HEK293 (cell line): Measurements from ENCODE around the gene ZNF468.
"Not testable (repeated sequence)": the region's sequence is repeated elsewhere in the genome, so short reads cannot be mapped to it uniquely, and the experiment has no call there.

Experiments
- CTCF ChIA-PET: fragments of 350-600 bp; formaldehyde crosslinking; extraction: SDS; loops from one replicate; lab custom pipeline; 2021; ENCODE audit warnings: antibody characterized with exemption; lab: Yijun Ruan, JAX
- POLR2A ChIA-PET: fragments of 300-600 bp; formaldehyde crosslinking; extraction: SDS; loops from one replicate; lab custom pipeline; 2020; ENCODE audit warnings: antibody characterized with exemption, inconsistent platforms; lab: Yijun Ruan, JAX
- H3K27ac ChIP-seq: fragments of 200-500 bp; sonication (Bioruptor generic); 2 replicates; pipeline ENCODE4 v1.5.1; 2014; ENCODE audit warnings: low read depth, low read length, control low read depth, inconsistent platforms; ENCODE audit errors: extremely low read depth
- H3K36me3 ChIP-seq, 2 experiments: fragments of 200-500 bp in 1 of 2; sonication (Bioruptor generic) in 1 of 2; 1 replicate in 1 of 2; 2 replicates in 1 of 2; pipeline ENCODE4 v1.5.1; 2014 to 2017; ENCODE audit warnings: inconsistent platforms in 2 of 2, low read length in 2 of 2; ENCODE audit not compliant: control insufficient read depth in 2 of 2, insufficient read depth in 1 of 2
- H3K4me1 ChIP-seq: fragments of 200-500 bp; sonication (Bioruptor generic); 2 replicates; pipeline ENCODE4 v1.5.1; 2014; ENCODE audit warnings: mild to moderate bottlenecking, low read length, inconsistent platforms; ENCODE audit not compliant: control insufficient read depth, insufficient read depth
- H3K4me3 ChIP-seq: 2 replicates; pipeline ENCODE4 v1.5.1; 2011; ENCODE audit warnings: low read depth, mild to moderate bottlenecking, control low read depth, low read length, moderate library complexity
- H3K9me3 ChIP-seq: fragments of 200-500 bp; sonication (Bioruptor generic); 2 replicates; pipeline ENCODE4 v1.5.1; 2014; ENCODE audit warnings: low read depth, low read length, inconsistent platforms; ENCODE audit not compliant: control insufficient read depth, insufficient read depth
- PRDM1 ChIP-seq: fragments of 450-650 bp; formaldehyde crosslinking; IDR thresholded peaks from 2 replicates; pipeline ENCODE4; 2016; ENCODE audit warnings: missing biosample characterization, missing genetic modification characterization
- SETDB1 ChIP-seq: IDR thresholded peaks from one replicate; pipeline ENCODE4 v1.6.1; 2017; ENCODE audit warnings: mild to moderate bottlenecking, low read length, moderate library complexity, mixed read lengths; ENCODE audit not compliant: insufficient read length
- YY2 ChIP-seq: fragments of 450-650 bp; formaldehyde crosslinking; IDR thresholded peaks from 2 replicates; pipeline ENCODE4 v1.5.1; 2016; ENCODE audit warnings: missing biosample characterization, missing genetic modification characterization
- ZNF274 ChIP-seq, 2 experiments: fragments of 200-500 bp in 1 of 2; fragments of 450-650 bp in 1 of 2; sonication (Bioruptor generic) in 1 of 2; formaldehyde crosslinking in 1 of 2; IDR thresholded peaks; 2 replicates each; pipeline versions ENCODE4 v1.5.1 to v1.6.1; 2014 to 2016; ENCODE audit warnings: borderline replicate concordance in 1 of 2, inconsistent platforms in 1 of 2, low read length in 1 of 2, missing biosample characterization in 1 of 2, missing genetic modification characterization in 1 of 2
- ZNF530 ChIP-seq: fragments of 450-650 bp; formaldehyde crosslinking; IDR thresholded peaks from 2 replicates; pipeline ENCODE4 v1.5.1; 2016; ENCODE audit warnings: low read depth, missing biosample characterization, missing genetic modification characterization
- ZNF596 ChIP-seq: fragments of 450-650 bp; IDR thresholded peaks from 2 replicates; pipeline ENCODE4 v1.5.0; 2018; ENCODE audit warnings: missing biosample characterization, mild to moderate bottlenecking, missing genetic modification characterization, moderate library complexity
- ZNF777 ChIP-seq: fragments of 450-650 bp; formaldehyde crosslinking; IDR thresholded peaks from 2 replicates; pipeline ENCODE4 v1.5.1; 2017; ENCODE audit warnings: missing biosample characterization, missing genetic modification characterization, borderline replicate concordance
- TF ChIP-seq, protein P1 (sequence below): fragments of 450-650 bp; formaldehyde crosslinking; IDR thresholded peaks from 2 replicates; pipeline ENCODE4 v1.5.1; 2016; ENCODE audit warnings: missing biosample characterization, missing genetic modification characterization

The ZNF468 gene

DNA sequence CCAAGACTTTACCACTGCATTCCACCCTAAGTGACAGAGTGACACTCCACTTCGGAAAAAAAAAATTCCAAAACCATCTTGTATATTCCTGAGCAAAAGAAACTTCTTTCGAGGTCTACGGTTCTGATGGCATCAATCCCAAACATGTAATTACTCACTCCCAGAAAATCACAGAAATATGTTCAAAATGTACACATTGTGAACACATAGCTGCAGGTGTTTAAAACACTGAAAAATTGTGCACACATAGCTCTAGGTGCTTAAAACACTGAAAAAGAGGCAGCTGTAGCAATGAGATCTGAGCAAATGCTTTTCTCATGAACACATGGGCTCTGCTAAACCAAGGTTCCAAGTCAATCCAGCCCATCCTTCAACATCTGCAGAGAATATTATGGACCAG is 14.0 kb upstream of the ZNF468 start (continued):
- TF ChIP-seq, protein P1, sequence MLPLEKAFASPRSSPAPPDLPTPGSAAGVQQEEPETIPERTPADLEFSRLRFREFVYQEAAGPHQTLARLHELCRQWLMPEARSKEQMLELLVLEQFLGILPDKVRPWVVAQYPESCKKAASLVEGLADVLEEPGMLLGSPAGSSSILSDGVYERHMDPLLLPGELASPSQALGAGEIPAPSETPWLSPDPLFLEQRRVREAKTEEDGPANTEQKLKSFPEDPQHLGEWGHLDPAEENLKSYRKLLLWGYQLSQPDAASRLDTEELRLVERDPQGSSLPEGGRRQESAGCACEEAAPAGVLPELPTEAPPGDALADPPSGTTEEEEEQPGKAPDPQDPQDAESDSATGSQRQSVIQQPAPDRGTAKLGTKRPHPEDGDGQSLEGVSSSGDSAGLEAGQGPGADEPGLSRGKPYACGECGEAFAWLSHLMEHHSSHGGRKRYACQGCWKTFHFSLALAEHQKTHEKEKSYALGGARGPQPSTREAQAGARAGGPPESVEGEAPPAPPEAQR (tag by site-specific recombination): no peak
- TF ChIP-seq ZNF777 (tag by site-specific recombination): no peak
- no peak for TF ChIP-seq ZNF596 (tag by site-specific recombination)
- no peak for TF ChIP-seq YY2 (tag by site-specific recombination)

GRCh38 chr19:52868031-52868430 is 10.6 kb upstream of the ZNF468 start:
- H3K9me3 ChIP-seq, H3K4me1 ChIP-seq, H3K36me3 ChIP-seq, CTCF ChIA-PET, H3K4me3 ChIP-seq, H3K27ac ChIP-seq: not testable (repeated sequence)
- POLR2A ChIA-PET: interaction anchor here (0.5 kb wide), 1 partner anchor 41 kb away, joined by 3 read pairs; no protein-coding TSS in a partner anchor

- CTCF ChIA-PET, POLR2A ChIA-PET, H3K4me1 ChIP-seq, H3K36me3 ChIP-seq, H3K27ac ChIP-seq, H3K9me3 ChIP-seq: not testable (repeated sequence)
- TF ChIP-seq PRDM1 (tag by site-specific recombination) (peak; percentile 59), ZNF530 (tag by site-specific recombination) (peak; percentile 98)
- H3K4me3 ChIP-seq: peak overlapping the region; percentile 70
Measured at GRCh38 chr19:52856540-52857377, 660 bp downstream of the ZNF468 start.

GRCh38 chr19:52847352-52847751 is 10.1 kb downstream of the ZNF468 start:
- POLR2A ChIA-PET, H3K4me3 ChIP-seq, H3K9me3 ChIP-seq, H3K4me1 ChIP-seq, CTCF ChIA-PET, H3K27ac ChIP-seq: not testable (repeated sequence)
- H3K36me3 ChIP-seq: peaks cover 0 to 37% of the 10 kb centered on the region in 2 experiments; a peak in 2 of 3 replicates

- H3K27ac ChIP-seq; H3K4me3 ChIP-seq; CTCF ChIA-PET; POLR2A ChIA-PET; H3K9me3 ChIP-seq; H3K4me1 ChIP-seq; TF ChIP-seq ZNF274 (IDR thresholded peaks at IDR 0.05; ENCODE audit: low read length): not testable (repeated sequence)
- peaks cover 0 to 42% of the 10 kb centered on the region in 2 experiments; a peak in 2 of 3 replicates for H3K36me3 ChIP-seq
- TF ChIP-seq SETDB1 (peak; percentile 64), ZNF274 (tag by site-specific recombination; IDR thresholded peaks at IDR 0.05; ENCODE audit: borderline replicate concordance) (peak; percentile 77; the same call in 1 of the 2 replicates)
Measured at GRCh38 chr19:52840825-52841465, 16.5 kb downstream of the ZNF468 start.

DNA sequence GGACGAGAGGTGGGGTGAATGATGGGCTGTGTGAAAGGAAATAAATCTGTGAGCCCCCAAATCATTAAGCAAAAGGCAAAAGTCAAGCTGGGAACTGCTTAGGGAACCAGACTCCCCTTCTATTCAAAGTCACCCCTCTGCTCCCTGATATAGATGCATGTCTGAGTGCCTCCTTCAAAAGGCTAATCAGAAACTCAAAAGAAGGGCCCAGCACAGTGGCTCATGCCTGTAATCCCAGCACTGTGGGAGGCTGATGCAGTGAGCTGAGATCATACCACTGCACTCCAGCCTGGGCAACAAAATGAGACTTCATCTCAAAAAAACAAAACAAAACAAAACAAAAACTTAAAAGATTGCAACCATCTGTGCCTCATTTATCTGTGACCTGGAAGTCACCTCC is 23.1 kb downstream of the ZNF468 start:
- H3K4me1 ChIP-seq, H3K27ac ChIP-seq, H3K36me3 ChIP-seq, H3K4me3 ChIP-seq, H3K9me3 ChIP-seq, CTCF ChIA-PET, POLR2A ChIA-PET: not testable (repeated sequence)

- H3K36me3 ChIP-seq, POLR2A ChIA-PET, H3K9me3 ChIP-seq, H3K4me3 ChIP-seq, H3K27ac ChIP-seq, H3K4me1 ChIP-seq: not testable (repeated sequence)
- CTCF ChIA-PET: interaction anchor here (0.6 kb wide), 1 partner anchor 1672 kb away, joined by 3 read pairs; no protein-coding TSS in a partner anchor
Measured at GRCh38 chr19:52833541-52833940, 23.9 kb downstream of the ZNF468 start.

- POLR2A ChIA-PET, CTCF ChIA-PET, H3K9me3 ChIP-seq, H3K27ac ChIP-seq, H3K4me1 ChIP-seq, H3K4me3 ChIP-seq, H3K36me3 ChIP-seq: not testable (repeated sequence)
Measured at GRCh38 chr19:52829866-52830265, 27.6 kb downstream of the ZNF468 start.
